GM21723 (cell line): Measurements from ENCODE around the gene RND2.

Experiments used
- ATAC-seq: cut with Tn5 transposase; IDR thresholded peaks from one replicate; pipeline ENCODE4 v1.9.1; 2021; ENCODE audit warnings: mild to moderate bottlenecking, moderate library complexity; ENCODE audit not compliant: unreplicated experiment

Gene RND2

DNA sequence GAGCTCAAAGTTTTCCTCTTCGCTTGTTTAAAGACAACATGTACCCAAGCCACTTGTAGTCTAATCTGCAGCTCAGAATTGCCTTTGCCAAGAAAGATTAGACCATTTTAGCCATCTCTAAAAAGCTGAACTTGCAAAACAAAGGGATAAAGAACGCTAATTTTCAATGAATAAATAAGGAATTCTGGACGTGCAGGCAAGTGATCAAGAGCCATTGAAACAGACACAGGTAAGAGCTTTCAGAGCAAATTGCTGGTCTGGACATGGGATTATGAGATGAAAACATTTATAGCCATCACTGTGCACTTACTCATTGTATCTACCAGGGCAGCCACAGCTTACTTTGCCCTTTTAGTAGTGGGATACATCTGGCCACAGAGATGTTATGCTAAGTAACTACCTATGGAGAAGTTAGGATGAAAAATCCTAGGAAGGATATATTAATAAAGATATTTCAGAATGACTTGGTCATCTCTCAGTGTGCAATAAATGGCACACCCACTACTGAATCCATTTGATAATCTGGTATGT is 44.4 kb downstream of the RND2 start:
- ATAC-seq = no peak

DNA sequence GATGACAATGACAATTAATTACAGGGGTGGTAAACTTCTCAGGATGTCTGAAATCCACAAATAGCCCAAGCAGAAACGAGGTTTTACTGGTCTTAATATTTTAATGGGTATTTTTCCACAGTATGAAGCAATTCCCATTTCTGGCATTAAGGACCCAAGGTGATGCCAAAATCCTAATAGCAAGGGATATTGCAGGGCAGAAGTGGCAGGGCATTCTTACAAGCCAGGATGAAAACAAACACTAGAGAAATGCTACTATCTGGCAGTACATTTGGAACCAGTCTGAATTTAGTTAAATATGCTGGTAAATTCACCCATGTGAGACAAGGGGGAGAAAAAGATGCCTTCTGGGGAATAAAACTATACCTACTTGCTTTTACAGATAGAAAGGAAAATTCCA is 45.2 kb downstream of the RND2 start:
- no peak for ATAC-seq

DNA sequence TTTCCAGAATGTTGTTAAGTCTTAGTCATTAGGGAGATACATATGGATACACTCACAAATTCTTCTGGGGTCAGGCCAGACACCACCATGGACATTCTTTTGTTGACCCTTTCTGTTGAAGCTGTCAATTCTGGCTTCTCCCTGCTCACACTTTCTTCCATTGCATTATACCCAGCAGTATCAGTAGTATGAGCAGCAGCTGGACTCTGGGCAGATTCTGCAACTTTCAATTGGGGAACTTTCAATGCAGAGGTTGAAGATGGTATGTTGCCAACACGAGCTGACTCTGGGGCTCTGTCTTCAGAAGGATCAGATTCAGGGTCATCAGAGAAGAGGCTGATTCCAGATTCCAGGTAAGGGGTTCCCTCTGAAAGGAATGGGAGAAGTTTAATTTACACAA is 45.8 kb downstream of the RND2 start:
- ATAC-seq = no peak

DNA sequence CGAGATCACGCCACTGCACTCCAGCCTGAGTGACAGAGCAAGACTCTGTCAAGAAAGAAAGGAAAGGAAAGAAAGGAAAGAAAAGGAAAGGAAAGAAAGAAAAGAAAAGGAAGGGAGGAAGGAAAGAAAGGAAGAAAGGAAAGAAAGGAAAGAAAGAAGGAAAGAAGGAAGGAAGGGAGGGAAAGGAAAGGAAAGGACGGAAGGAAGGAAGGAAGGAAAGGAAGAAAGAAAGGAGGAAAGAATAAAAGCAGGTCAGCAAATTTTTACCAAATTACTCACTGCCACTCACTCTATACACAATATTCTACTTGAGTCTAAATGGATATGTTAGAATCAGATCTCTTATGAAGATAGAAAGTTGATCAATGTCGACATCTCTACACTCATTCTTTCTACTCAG is 49.8 kb downstream of the RND2 start:
- no peak for ATAC-seq

DNA sequence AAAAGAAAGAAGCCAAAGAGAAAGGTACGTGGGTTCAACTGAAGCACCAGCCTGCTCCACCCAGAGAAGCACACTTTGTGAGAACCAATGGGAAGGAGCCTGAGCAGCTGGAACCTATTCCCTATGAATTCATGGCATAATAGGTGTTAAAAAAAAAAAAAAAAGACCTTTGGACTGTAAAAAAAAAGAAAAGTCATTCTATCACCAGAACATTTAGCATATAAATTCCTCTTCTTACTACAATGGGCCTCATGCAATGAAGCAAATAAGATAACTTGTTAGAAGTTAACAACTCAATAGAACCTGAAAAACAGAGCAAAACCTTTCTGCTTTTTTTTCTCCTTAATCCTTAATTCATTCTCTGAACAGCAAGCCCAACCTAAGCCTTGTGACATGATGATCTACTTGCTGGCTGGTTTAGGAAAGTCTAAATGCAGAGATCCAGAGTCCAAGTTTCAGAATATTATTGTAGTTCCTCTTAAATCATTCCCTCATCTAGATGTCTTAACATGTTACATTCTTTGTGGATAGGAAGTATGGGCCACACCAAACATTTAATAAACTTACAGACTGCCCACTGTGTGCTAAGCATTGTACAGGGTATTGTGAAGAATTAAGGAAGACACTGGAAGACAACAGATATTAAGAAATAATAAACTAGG is 54.7 kb downstream of the RND2 start:
- no peak for ATAC-seq
